Activated CD8-positive, alpha-beta memory T cell treated with anti-CD3 and anti-CD28 coated beads, Interleukin-2, amount 10 ng/mL, durations not matched to agents 7 days and 5 days (primary cell): ENCODE data around the gene DTNBP1. TPM values are rescaled to one million over a fixed set of nuclear protein-coding genes. Genes with fewer than 3 reads are reported as not detected.
"Not testable (repeated sequence)": the region's sequence is repeated elsewhere in the genome, so short reads cannot be mapped to it uniquely, and the experiment has no call there.

Experiments used
- ATAC-seq: fragments of 150-1000 bp; cut with Tn5 transposase; one replicate; pipeline ENCODE4 v1.10.0; 2021; ENCODE audit warnings: moderate library complexity
- CTCF ChIA-PET: fragments of 350-600 bp; sonication (Branson Sonifier 250); formaldehyde crosslinking; loops from one replicate; lab custom pipeline; 2021; ENCODE audit warnings: antibody characterized with exemption; lab: Charles Lee
- DNase-seq: peaks from one replicate; pipeline ENCODE4 v3.0.0-alpha.2; 2020
- H3K27ac Mint-ChIP-seq: one replicate; pipeline ENCODE4 v1.8.0; 2021; ENCODE audit warnings: mild to moderate bottlenecking, mixed read lengths
- H3K27me3 Mint-ChIP-seq: one replicate; pipeline ENCODE4 v1.8.0; 2021; ENCODE audit warnings: mixed read lengths
- H3K36me3 Mint-ChIP-seq: one replicate; pipeline ENCODE4 v1.8.0; 2021; ENCODE audit warnings: mild to moderate bottlenecking, mixed read lengths
- H3K4me1 Mint-ChIP-seq: one replicate; pipeline ENCODE4 v1.8.0; 2021; ENCODE audit warnings: mixed read lengths
- H3K4me3 Mint-ChIP-seq: one replicate; pipeline ENCODE4 v1.8.0; 2021; ENCODE audit warnings: mild to moderate bottlenecking, moderate library complexity, mixed read lengths
- H3K9me3 Mint-ChIP-seq: one replicate; pipeline ENCODE4 v1.8.0; 2022; ENCODE audit warnings: low read depth, mixed read lengths
- total RNA-seq, 2 experiments: library from RNA; stranded (reverse); gene quantifications; one replicate each; pipeline ENCODE4 v1.2.3, GENCODE V29; 2021

Gene DTNBP1
- total RNA-seq, 2 experiments from 2014 or later: 15.3 to 18.5 TPM

DNA sequence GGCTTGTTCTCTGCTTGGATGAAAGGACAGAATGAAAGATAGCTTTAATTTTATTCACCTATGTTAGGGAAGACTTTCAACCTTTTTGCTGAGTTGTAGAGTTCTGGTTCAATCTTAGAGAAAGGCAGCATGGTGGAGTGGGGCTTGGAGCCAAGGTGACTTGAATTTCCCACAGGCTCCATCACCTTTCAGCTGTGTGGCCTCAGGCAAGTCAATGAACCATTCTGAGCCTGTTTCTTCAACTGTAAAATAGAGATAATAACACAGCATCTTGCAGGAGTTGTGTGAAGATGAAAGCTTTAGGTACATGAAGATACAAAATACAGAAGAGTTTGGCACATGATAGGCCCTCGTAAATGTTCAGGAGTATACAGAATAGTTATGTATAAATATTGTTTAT is 19.1 kb upstream of the DTNBP1 start:
- H3K9me3 Mint-ChIP-seq: no peaks in the 10 kb centered on the region
- ATAC-seq (no peak), DNase-seq (no peak)
- H3K36me3 Mint-ChIP-seq: no peaks in the 10 kb centered on the region
- H3K27me3 Mint-ChIP-seq: peaks cover 11% of the 10 kb centered on the region
- no peak overlapping the region for H3K27ac Mint-ChIP-seq
- CTCF ChIA-PET: interaction anchor here (0.7 to 1.4 kb wide), 2 partner anchors 9 to 524 kb away, joined by 3 to 4 read pairs; no protein-coding TSS in a partner anchor
- H3K4me3 Mint-ChIP-seq: no peak overlapping the region
- H3K4me1 Mint-ChIP-seq: no peaks in the 10 kb centered on the region

DNA sequence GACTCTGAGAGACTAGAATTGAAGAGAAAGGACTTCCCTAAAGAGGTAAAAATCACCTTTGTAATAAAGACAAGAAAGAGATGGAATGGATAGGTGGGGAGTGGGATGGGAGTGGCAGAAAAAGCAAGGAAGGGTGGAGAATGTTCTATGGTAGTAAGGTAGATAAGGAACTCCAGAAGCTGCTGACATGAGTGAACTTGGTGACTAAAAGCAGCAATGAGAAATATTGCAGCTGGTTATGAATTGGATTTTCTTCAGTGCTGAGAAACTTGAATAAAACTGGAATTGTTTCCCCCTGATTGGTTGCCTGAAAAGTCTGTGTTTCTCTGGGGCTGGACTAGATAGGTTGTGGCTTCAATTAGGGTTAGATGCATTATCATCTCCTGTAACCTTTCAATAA is 15.7 kb upstream of the DTNBP1 start:
- H3K36me3 Mint-ChIP-seq: no peaks in the 10 kb centered on the region
- no peak overlapping the region for H3K4me3 Mint-ChIP-seq
- ATAC-seq: no peak
- DNase-seq: no peak
- CTCF ChIA-PET: no interaction called here
- peaks cover 11% of the 10 kb centered on the region for H3K27me3 Mint-ChIP-seq
- H3K4me1 Mint-ChIP-seq: no peaks in the 10 kb centered on the region
- H3K9me3 Mint-ChIP-seq: no peaks in the 10 kb centered on the region
- H3K27ac Mint-ChIP-seq: no peak overlapping the region

DNA sequence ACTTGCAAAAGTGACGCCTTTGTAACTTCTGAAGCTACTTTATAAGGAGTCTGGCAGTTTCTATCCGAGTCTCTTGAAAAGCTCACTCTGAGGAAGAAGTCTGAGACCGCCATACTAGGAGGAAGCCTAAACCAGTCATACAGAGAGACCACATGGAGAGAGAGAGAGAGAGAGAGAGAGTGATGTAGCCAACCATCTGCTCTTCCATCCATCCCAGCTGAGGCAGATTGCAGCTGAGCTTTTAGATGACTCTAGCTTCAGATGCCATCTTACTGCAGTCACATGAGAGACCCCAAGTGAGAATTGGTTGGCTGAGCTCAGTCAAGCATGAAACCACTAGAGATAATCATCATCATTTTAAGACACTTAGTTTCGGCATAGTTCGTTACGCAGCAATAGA is 15.0 kb upstream of the DTNBP1 start:
- ATAC-seq (no peak), DNase-seq (no peak)
- Mint-ChIP-seq H3K9me3 (no peaks in the 10 kb centered on the region), H3K27ac (no peak overlapping the region), H3K36me3 (no peaks in the 10 kb centered on the region), H3K4me1 (no peaks in the 10 kb centered on the region), H3K4me3 (no peak overlapping the region), H3K27me3 (peaks cover 13% of the 10 kb centered on the region)
- CTCF ChIA-PET: no interaction called here

DNA sequence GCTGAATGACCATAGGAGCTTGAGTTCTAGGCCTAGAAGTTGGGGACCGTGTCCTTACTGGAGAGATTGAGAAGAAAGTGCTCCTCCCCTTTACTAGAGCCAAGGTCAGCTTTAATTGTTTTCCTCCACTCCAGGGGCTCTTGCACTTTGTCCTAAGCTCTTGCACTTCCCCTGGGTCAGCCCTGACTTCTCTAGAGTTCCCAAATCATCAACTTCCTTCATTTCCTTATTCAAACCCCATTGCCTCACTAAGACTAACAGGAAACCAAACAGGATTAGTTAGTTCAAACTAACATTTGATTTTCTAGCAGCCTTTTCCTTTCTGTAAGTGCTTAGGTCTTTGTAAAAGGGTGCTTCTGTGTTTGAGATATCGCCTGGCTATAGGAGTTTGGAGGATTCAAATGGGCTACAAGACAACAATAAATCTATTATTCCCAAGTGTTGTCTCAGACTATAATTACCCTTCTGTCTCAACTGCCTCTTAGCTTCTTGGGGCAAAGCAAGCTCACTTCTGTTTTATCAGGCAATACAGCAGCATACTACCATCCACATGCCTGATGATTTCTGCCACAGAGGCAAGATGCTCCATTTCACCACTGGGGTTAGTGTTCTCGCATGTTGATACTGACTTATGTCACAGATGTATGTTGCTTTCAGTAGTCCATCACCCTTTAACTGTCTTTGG is 12.8 kb upstream of the DTNBP1 start:
- H3K27ac Mint-ChIP-seq: no peak overlapping the region
- H3K36me3 Mint-ChIP-seq: no peaks in the 10 kb centered on the region
- H3K9me3 Mint-ChIP-seq: no peaks in the 10 kb centered on the region
- ATAC-seq (no peak), DNase-seq (no peak)
- no peaks in the 10 kb centered on the region for H3K4me1 Mint-ChIP-seq
- H3K27me3 Mint-ChIP-seq: peaks cover 21% of the 10 kb centered on the region
- no peak overlapping the region for H3K4me3 Mint-ChIP-seq
- CTCF ChIA-PET: no interaction called here

GRCh38 chr6:15674690-15675386 is 12.0 kb upstream of the DTNBP1 start:
- Mint-ChIP-seq H3K36me3 (no peaks in the 10 kb centered on the region), H3K4me3 (no peak overlapping the region), H3K4me1 (no peaks in the 10 kb centered on the region), H3K27ac (no peak overlapping the region), H3K27me3 (peaks cover 28% of the 10 kb centered on the region), H3K9me3 (no peaks in the 10 kb centered on the region)
- no peak for DNase-seq
- ATAC-seq: no peak
- CTCF ChIA-PET: no interaction called here

- Mint-ChIP-seq H3K9me3 (no peaks in the 10 kb centered on the region), H3K4me1 (no peaks in the 10 kb centered on the region), H3K4me3 (no peak overlapping the region), H3K27ac (no peak overlapping the region), H3K27me3 (peaks cover 36% of the 10 kb centered on the region), H3K36me3 (no peaks in the 10 kb centered on the region)
- ATAC-seq (no peak), DNase-seq (no peak)
- CTCF ChIA-PET: no interaction called here
Measured at GRCh38 chr6:15673666-15674065, 10.8 kb upstream of the DTNBP1 start.

- CTCF ChIA-PET: no interaction called here
- H3K9me3 Mint-ChIP-seq: no peaks in the 10 kb centered on the region
- DNase-seq (no peak), ATAC-seq (no peak)
- no peak overlapping the region for H3K4me3 Mint-ChIP-seq
- no peaks in the 10 kb centered on the region for H3K4me1 Mint-ChIP-seq
- no peak overlapping the region for H3K27ac Mint-ChIP-seq
- no peaks in the 10 kb centered on the region for H3K36me3 Mint-ChIP-seq
- peaks cover 40% of the 10 kb centered on the region for H3K27me3 Mint-ChIP-seq
Measured at GRCh38 chr6:15672818-15673217, 10.0 kb upstream of the DTNBP1 start.

- DNase-seq (no peak), ATAC-seq (no peak)
- CTCF ChIA-PET: no interaction called here
- H3K4me3 Mint-ChIP-seq: no peak overlapping the region
- no peaks in the 10 kb centered on the region for H3K9me3 Mint-ChIP-seq
- no peaks in the 10 kb centered on the region for H3K36me3 Mint-ChIP-seq
- H3K27ac Mint-ChIP-seq: no peak overlapping the region
- H3K4me1 Mint-ChIP-seq: no peaks in the 10 kb centered on the region
- H3K27me3 Mint-ChIP-seq: peaks cover 42% of the 10 kb centered on the region
Measured at GRCh38 chr6:15672291-15672690, 9.5 kb upstream of the DTNBP1 start.

DNA sequence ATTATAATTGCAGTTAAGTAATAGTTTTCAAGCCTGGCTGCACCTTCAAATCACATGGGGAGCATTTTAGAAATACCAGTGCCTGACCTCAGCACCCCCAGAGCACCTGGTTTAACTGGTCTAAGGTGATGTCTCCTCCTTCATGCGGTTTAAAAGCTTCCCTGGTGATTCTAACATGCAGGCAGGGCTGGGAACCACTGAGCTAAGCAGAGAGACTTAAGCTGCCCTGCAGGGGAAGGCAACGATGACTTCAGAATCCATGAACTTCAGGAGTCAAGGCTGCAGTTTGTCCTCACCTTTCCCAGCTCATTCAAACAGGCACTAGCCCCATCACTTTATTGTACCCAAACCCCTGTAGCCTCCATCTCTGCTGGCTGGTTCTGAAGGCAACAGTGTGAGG is 6.1 kb upstream of the DTNBP1 start:
- ATAC-seq: no peak
- CTCF ChIA-PET: interaction anchor here (1.5 kb wide), 1 partner anchor 46 kb away, joined by 3 read pairs; no protein-coding TSS in a partner anchor
- peaks cover 53% of the 10 kb centered on the region for H3K27me3 Mint-ChIP-seq

GRCh38 chr6:15666896-15667295 is 4.1 kb upstream of the DTNBP1 start:
- DNase-seq, H3K9me3 Mint-ChIP-seq, H3K4me3 Mint-ChIP-seq, H3K36me3 Mint-ChIP-seq, H3K27ac Mint-ChIP-seq, CTCF ChIA-PET, ATAC-seq: not testable (repeated sequence)
- Mint-ChIP-seq H3K4me1 (peaks cover 11% of the 10 kb centered on the region), H3K27me3 (peaks cover 44% of the 10 kb centered on the region)

More for the DNA sequence above, 6.1 kb upstream of the DTNBP1 start:
- no peak for DNase-seq
- H3K4me3 Mint-ChIP-seq: no peak overlapping the region
- no peak overlapping the region for H3K27ac Mint-ChIP-seq
- H3K4me1 Mint-ChIP-seq: no peaks in the 10 kb centered on the region
- no peaks in the 10 kb centered on the region for H3K36me3 Mint-ChIP-seq
- H3K9me3 Mint-ChIP-seq: no peaks in the 10 kb centered on the region

GRCh38 chr6:15665237-15665636 is 2.4 kb upstream of the DTNBP1 start:
- H3K36me3 Mint-ChIP-seq: peaks cover 8% of the 10 kb centered on the region
- DNase-seq (no peak), ATAC-seq (no peak)
- CTCF ChIA-PET: interaction anchor here (1.1 kb wide), 1 partner anchor 26 kb away, joined by 3 read pairs; no protein-coding TSS in a partner anchor
- H3K4me3 Mint-ChIP-seq: no peak overlapping the region
- no peak overlapping the region for H3K27ac Mint-ChIP-seq
- H3K4me1 Mint-ChIP-seq: peaks cover 22% of the 10 kb centered on the region
- no peaks in the 10 kb centered on the region for H3K9me3 Mint-ChIP-seq
- H3K27me3 Mint-ChIP-seq: peaks cover 35% of the 10 kb centered on the region

GRCh38 chr6:15663130-15663871 is 473 bp upstream of the DTNBP1 start:
- Mint-ChIP-seq H3K4me3 (peak overlapping the region; percentile 79), H3K27ac (peak overlapping the region; percentile 52), H3K4me1 (peaks cover 29% of the 10 kb centered on the region), H3K36me3 (peaks cover 10% of the 10 kb centered on the region), H3K27me3 (peaks cover 23% of the 10 kb centered on the region), H3K9me3 (no peaks in the 10 kb centered on the region)
- ATAC-seq: no peak
- DNase-seq: no peak
- CTCF ChIA-PET: interaction anchor here (0.7 to 1.2 kb wide), 3 partner anchors 43 to 519 kb away, joined by 3 to 4 read pairs (median 3); no protein-coding TSS in a partner anchor

GRCh38 chr6:15661853-15662325 is 939 bp downstream of the DTNBP1 start:
- Mint-ChIP-seq H3K4me3 (peak overlapping the region; percentile 79), H3K36me3 (peaks cover 14% of the 10 kb centered on the region), H3K4me1 (peaks cover 31% of the 10 kb centered on the region), H3K27ac (peak overlapping the region; percentile 33), H3K9me3 (no peaks in the 10 kb centered on the region), H3K27me3 (peaks cover 16% of the 10 kb centered on the region)
- no peak for ATAC-seq
- DNase-seq: no peak
- CTCF ChIA-PET: interaction anchor here (1.2 to 2.0 kb wide), 3 partner anchors 10 to 467 kb away, joined by 3 to 13 read pairs (median 3); partner anchors contain the start of gene MYLIP
